GF-D8 (cell line): Measurements from ENCODE around the gene CRLF1.

Experiments used
- DNase-seq: peaks from one replicate; lab custom pipeline; 2025; lab: John Stamatoyannopoulos, UW

Gene CRLF1

DNA sequence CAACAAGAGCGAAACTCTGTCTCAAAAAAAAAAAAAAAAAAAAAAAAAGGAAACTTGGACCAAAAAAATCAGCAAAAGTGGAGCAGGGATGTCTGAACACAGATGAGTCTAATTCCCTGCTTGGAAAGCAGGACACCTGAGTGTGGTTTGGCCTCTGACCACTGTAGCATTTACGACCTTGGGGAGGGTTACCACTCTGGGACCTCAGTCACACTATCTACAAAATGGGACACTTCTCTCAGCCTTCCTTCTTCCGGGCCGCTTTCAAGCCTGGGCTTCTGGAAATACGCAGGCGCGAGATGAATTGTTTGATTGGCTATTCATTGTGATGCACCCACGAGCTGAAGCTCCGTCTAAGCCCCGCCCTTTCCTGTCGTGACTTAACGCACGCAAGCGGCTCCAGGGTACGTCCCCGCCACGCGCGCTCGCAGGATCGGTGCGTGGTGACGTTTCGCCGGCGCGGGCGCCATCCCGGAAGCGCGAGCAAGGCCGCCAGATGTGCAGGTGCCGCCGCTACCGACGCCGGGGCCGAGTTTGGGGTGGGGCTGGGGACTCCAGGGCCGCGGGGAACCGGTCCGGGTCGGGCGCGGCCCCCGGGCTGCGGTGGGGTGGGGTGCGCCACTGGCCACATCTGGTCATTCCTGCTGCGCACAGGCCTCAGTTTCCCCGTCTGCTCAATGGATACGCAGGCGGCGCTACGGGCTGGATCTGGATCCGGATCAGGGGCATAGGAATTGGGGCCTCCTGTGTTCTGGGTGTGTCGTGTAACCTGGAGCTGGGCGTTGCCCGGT lies 49.0 kb downstream of the CRLF1 start, which contains the start of gene KXD1:
Gene KXD1 (plus strand): TSS at position 460 of the 791 bp plus-strand sequence. CDS start 4,187 bp downstream, outside the sequence.
- peak; percentile 95 for DNase-seq

DNA sequence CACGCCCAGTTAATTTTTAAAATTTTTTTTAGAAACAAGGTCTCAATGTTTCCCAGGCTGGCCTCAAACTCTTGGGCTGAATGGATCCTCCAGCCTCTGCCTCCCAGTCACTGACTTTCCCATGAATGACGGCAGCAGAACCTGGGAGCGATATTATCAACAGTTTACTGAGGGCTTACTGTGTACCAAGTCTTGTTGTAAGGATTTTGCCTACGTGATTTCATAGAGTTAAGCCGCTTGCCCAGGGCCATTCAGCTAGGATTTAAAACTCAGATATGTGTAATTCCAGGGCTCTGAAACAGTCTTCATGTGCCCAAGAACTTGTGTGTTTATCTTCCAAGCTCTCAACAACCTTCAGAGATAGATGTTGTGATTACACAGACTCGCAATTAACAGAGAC lies 55.0 kb downstream of the CRLF1 start:
- DNase-seq: no peak

DNA sequence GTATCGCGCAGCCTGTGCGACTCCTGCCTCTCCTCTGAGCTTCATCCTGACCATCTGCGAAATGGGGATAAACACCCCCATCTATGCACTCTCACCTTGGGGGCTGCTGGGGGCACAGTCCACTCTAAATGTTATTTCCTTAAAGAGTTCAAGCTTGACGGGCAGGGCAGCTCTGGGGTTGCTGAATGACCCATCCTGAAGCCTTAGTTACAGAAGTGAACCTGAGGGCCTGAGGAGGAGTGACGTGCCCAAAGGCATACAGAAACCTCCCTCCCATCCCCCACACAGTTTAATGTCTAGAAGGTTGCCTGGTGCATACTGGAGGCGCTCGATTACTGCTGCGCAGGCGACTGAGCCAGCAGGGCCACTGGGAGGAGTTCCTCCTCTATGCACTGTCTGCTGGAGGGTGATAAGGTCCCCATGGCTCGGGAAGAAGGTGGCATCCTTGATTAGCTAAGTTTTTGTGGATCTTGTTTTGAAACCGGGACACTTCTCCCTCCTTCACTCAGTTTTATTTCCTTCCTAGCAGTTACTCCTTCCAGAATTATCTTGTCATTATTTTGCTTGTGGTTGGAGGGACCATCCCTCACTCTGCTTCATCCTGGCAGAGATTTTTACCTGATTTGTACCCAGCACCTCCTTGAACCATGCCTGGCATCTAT lies 62.7 kb downstream of the CRLF1 start:
- DNase-seq: peak; percentile 52
